CD4-positive, alpha-beta T cell (primary cell): Measurements from ENCODE around the gene GAS7. TPM values are rescaled to one million over a fixed set of nuclear protein-coding genes. Genes with fewer than 3 reads are reported as not detected.
A peak's percentile ranks its signal among the peaks of the same experiment; 100 is the strongest.

Source experiments
- ATAC-seq: fragments of 200-7000 bp; cut with Tn5 transposase; one replicate; pipeline ENCODE4 v1.10.0; 2022; ENCODE audit warnings: mild to moderate bottlenecking; ENCODE audit not compliant: poor library complexity
- CTCF ChIA-PET: fragments of 350-600 bp; sonication (Branson Sonifier 250); formaldehyde crosslinking; loops from one replicate; lab custom pipeline; 2021; ENCODE audit warnings: antibody characterized with exemption, inconsistent platforms; lab: Charles Lee
- POLR2A ChIA-PET: fragments of 350-600 bp; sonication (Branson Sonifier 250); formaldehyde crosslinking; loops from one replicate; lab custom pipeline; 2021; ENCODE audit warnings: antibody characterized with exemption, inconsistent platforms; lab: Charles Lee
- DNase-seq, 14 experiments: peaks; one replicate each; pipeline ENCODE4 v3.0.0-alpha.2; 2013 to 2020; ENCODE audit warnings: mixed read lengths in 2 of 14
- H3K27ac ChIP-seq, 2 donors: one replicate each; pipeline versions ENCODE4 v1.5.1 to v1.7.0; 2013; ENCODE audit warnings: low read length in 2 of 2, low read depth in 1 of 2, mild to moderate bottlenecking in 1 of 2
- H3K27me3 ChIP-seq, 2 experiments: 1 replicate in 1 of 2; 2 replicates in 1 of 2; pipeline versions ENCODE4 v1.6.1 to v1.7.0; 2013; ENCODE audit warnings: low read length in 2 of 2, control low read depth in 1 of 2, mild to moderate bottlenecking in 1 of 2, moderate library complexity in 1 of 2; ENCODE audit not compliant: insufficient read depth in 2 of 2, control insufficient read depth in 1 of 2
- H3K36me3 ChIP-seq: one replicate; pipeline ENCODE4 v1.6.1; 2013; ENCODE audit warnings: low read length, control low read depth; ENCODE audit not compliant: insufficient read depth
- H3K4me1 ChIP-seq: one replicate; pipeline ENCODE4 v1.6.1; 2013; ENCODE audit warnings: low read length, control low read depth; ENCODE audit not compliant: insufficient read depth
- H3K4me3 ChIP-seq: one replicate; pipeline ENCODE4 v1.5.1; 2013; ENCODE audit warnings: mild to moderate bottlenecking, low read length, moderate library complexity
- H3K9me3 ChIP-seq, 2 experiments: 1 replicate in 1 of 2; 2 replicates in 1 of 2; pipeline versions ENCODE4 v1.6.1 to v1.7.0; 2013; ENCODE audit warnings: low read length in 2 of 2, mild to moderate bottlenecking in 2 of 2, control low read depth in 1 of 2, moderate library complexity in 1 of 2; ENCODE audit not compliant: control insufficient read depth in 1 of 2, insufficient read depth in 1 of 2
- H3K27ac Mint-ChIP-seq: one replicate; pipeline ENCODE4 v1.8.0; 2020; ENCODE audit warnings: mixed read lengths
- H3K27me3 Mint-ChIP-seq: one replicate; pipeline ENCODE4 v1.8.0; 2021; ENCODE audit warnings: mixed read lengths
- H3K36me3 Mint-ChIP-seq: one replicate; pipeline ENCODE4 v1.8.0; 2021; ENCODE audit warnings: low read depth, mixed read lengths
- H3K4me1 Mint-ChIP-seq: one replicate; pipeline ENCODE4 v1.8.0; 2021; ENCODE audit warnings: low read depth, mixed read lengths
- H3K4me3 Mint-ChIP-seq: one replicate; pipeline ENCODE4 v1.8.0; 2020; ENCODE audit warnings: mild to moderate bottlenecking, mixed read lengths
- H3K9me3 Mint-ChIP-seq: one replicate; pipeline ENCODE4 v1.8.0; 2020; ENCODE audit warnings: mixed read lengths
- CTCF ChIP-seq: fragments of 200-600 bp; IDR thresholded peaks from one replicate; pipeline ENCODE4 v1.8.0; 2022; ENCODE audit warnings: antibody characterized with exemption, mild to moderate bottlenecking
- intact Hi-C, 2 experiments: fragments of 100-400 bp; cut with DNase I in 1 of 2; cut with micrococcal nuclease in 1 of 2; formaldehyde crosslinking; loops; one replicate each; pipeline versions ENCODE4 v1.15.1 to v1.9.0; 2023 to 2025; cut with DNase I, micrococcal nuclease
- total RNA-seq, 174 experiments: library from RNA in 2 of 174; stranded (reverse) in 2 of 174; gene quantifications; one replicate each; pipeline ENCODE4 v1.2.3 and lab custom pipeline; 2021 to 2026

The GAS7 gene
- total RNA-seq, 2 experiments from 2014 or later: 1.8 to 3.4 TPM

- Mint-ChIP-seq H3K36me3 (no peaks in the 10 kb centered on the region), H3K27ac (no peak overlapping the region), H3K27me3 (peaks cover 7% of the 10 kb centered on the region), H3K9me3 (no peaks in the 10 kb centered on the region), H3K4me3 (no peak overlapping the region), H3K4me1 (no peaks in the 10 kb centered on the region)
- intact Hi-C loops: no loop called here
- Histone ChIP-seq H3K27me3 (no peaks in the 10 kb centered on the region), H3K36me3 (no peaks in the 10 kb centered on the region), H3K9me3 (no peaks in the 10 kb centered on the region), H3K4me1 (no peaks in the 10 kb centered on the region), H3K27ac (no peak overlapping the region), H3K4me3 (no peak overlapping the region)
- CTCF ChIA-PET: no interaction called here
- POLR2A ChIA-PET: no interaction called here
- DNase-seq (no peak), ATAC-seq (peak; percentile 57)
- TF ChIP-seq CTCF: no peak
Observed at GRCh38 chr17:10103712-10104111, 94.7 kb downstream of the GAS7 start.

- H3K9me3 Mint-ChIP-seq: no peaks in the 10 kb centered on the region
- H3K36me3 Mint-ChIP-seq: no peaks in the 10 kb centered on the region
- no peak overlapping the region for H3K4me3 Mint-ChIP-seq
- no peaks in the 10 kb centered on the region for H3K4me1 ChIP-seq
- no peaks in the 10 kb centered on the region for H3K4me1 Mint-ChIP-seq
- no peaks in the 10 kb centered on the region for H3K9me3 ChIP-seq
- POLR2A ChIA-PET: no interaction called here
- H3K27ac ChIP-seq: no peak overlapping the region
- DNase-seq (no peak), ATAC-seq (no peak)
- no peaks in the 10 kb centered on the region for H3K36me3 ChIP-seq
- intact Hi-C loops: no loop called here
- no peak overlapping the region for H3K27ac Mint-ChIP-seq
- H3K27me3 Mint-ChIP-seq: peaks cover 7% of the 10 kb centered on the region
- no peaks in the 10 kb centered on the region for H3K27me3 ChIP-seq
- no peak for TF ChIP-seq CTCF
- CTCF ChIA-PET: no interaction called here
- H3K4me3 ChIP-seq: no peak overlapping the region
Observed at GRCh38 chr17:10102817-10103216, 95.6 kb downstream of the GAS7 start.

GRCh38 chr17:10099051-10099571, 99.3 kb downstream of the GAS7 start:
- ATAC-seq: no peak
- CTCF ChIA-PET: no interaction called here
- intact Hi-C loops: no loop called here
- Histone ChIP-seq H3K4me3 (no peak overlapping the region), H3K27me3 (no peaks in the 10 kb centered on the region), H3K27ac (no peak overlapping the region), H3K9me3 (no peaks in the 10 kb centered on the region), H3K4me1 (no peaks in the 10 kb centered on the region), H3K36me3 (no peaks in the 10 kb centered on the region)
- no peak for DNase-seq
- Mint-ChIP-seq H3K4me1 (no peaks in the 10 kb centered on the region), H3K4me3 (no peak overlapping the region), H3K27me3 (no peaks in the 10 kb centered on the region), H3K27ac (no peak overlapping the region), H3K36me3 (no peaks in the 10 kb centered on the region), H3K9me3 (no peaks in the 10 kb centered on the region)
- TF ChIP-seq CTCF: no peak
- POLR2A ChIA-PET: no interaction called here
